Measurements from ENCODE around the gene LPP. TPM values are rescaled to one million over a fixed set of nuclear protein-coding genes. Genes with fewer than 3 reads are reported as not detected.

LPP gene
- total RNA-seq, 1 experiment from 2014 or later = 54.0 TPM

DNA sequence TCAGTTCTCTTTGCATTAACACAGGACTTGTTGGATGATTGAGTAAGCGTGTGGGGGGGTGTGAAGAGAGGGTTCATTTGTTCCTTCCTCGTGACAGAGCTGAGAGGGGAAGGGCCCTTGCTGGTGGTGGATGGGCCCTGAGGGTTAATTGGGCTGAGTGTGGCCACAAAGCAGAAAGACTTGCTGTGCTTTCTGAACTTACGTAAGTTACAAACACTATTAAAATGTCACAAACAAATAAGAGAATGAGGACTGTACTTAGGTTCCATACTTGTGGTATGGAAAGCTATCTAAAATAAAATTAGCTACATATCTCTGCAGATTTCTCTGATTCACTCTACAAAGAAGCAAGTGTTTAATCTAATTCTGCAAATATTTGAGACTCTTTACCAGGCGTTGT, 231.3 kb downstream of the LPP start:
- peaks cover 8 to 20% of the 10 kb centered on the region in 2 experiments; a peak in 3 of 4 replicates for H3K4me1 ChIP-seq (ENCODE audit: control insufficient read depth in 1 of 2, insufficient read depth in 2 of 2, low read length in 2 of 2)
- H2AFZ ChIP-seq (ENCODE audit: low read depth, low read length, poor library complexity, severe bottlenecking) = no peak overlapping the region
- no peaks in the 10 kb centered on the region for H3K9me3 ChIP-seq (ENCODE audit: control insufficient read depth in 1 of 2, insufficient read depth in 1 of 2, low read depth in 1 of 2, low read length in 2 of 2)
- no peaks in the 10 kb centered on the region for H3K9me2 ChIP-seq (ENCODE audit: insufficient read depth)
- DNase-seq (ENCODE audit: low read depth, low spot score) (no peak), ATAC-seq (no peak)
- TF ChIP-seq SIN3A (IDR thresholded peaks at IDR 0.05; ENCODE audit: low read depth) (no peak), POLR2A (IDR thresholded peaks at IDR 0.05; ENCODE audit: borderline replicate concordance, extremely low read depth, insufficient read depth, insufficient read length) (no peak), ZFX (IDR thresholded peaks at IDR 0.05) (no peak), TCF7L2 (IDR thresholded peaks at IDR 0.05; ENCODE audit: borderline replicate concordance, extremely low read depth, insufficient read depth, insufficient read length) (no peak), EZH2phosphoT487 (IDR thresholded peaks at IDR 0.05; ENCODE audit: borderline replicate concordance) (no peak), RAD21 (IDR thresholded peaks at IDR 0.05; ENCODE audit: low read depth) (no peak), JUND (IDR thresholded peaks at IDR 0.05) (no peak), SRF (IDR thresholded peaks at IDR 0.05; ENCODE audit: low read depth) (no peak)
- H3K27ac ChIP-seq (ENCODE audit: low read depth, low read length) = no peak overlapping the region
- H3K36me3 ChIP-seq (ENCODE audit: control insufficient read depth in 1 of 2, insufficient read depth in 2 of 2, low read length in 2 of 2) = no peaks in the 10 kb centered on the region
- BruUV-seq (replicated peaks) = no TSS peak
- CTCF ChIA-PET = no interaction called here
- RAD21 ChIA-PET (ENCODE audit: low non-redundant PET in 1 of 2, low total read pairs in 2 of 2, uncharacterized antibody in 2 of 2, unreplicated experiment in 2 of 2) = no interaction called here
- no peak overlapping the region for H3K4me2 ChIP-seq (ENCODE audit: low read length)
- H3K27me3 ChIP-seq (ENCODE audit: insufficient read depth, low read length) = no peaks in the 10 kb centered on the region
- POLR2A ChIA-PET = no interaction called here
- no peaks in the 10 kb centered on the region for H3K79me2 ChIP-seq (ENCODE audit: insufficient read depth, low read length)
- intact Hi-C loops (cut with micrococcal nuclease) = no loop called here
- H4K20me1 ChIP-seq (ENCODE audit: insufficient read depth) = no peaks in the 10 kb centered on the region
- no peak overlapping the region for H3K4me3 ChIP-seq (replicated peaks in 1 of 2; ENCODE audit: low read depth in 1 of 2, low read length in 2 of 2)
- H3K9ac ChIP-seq (ENCODE audit: low read length) = no peak overlapping the region

DNA sequence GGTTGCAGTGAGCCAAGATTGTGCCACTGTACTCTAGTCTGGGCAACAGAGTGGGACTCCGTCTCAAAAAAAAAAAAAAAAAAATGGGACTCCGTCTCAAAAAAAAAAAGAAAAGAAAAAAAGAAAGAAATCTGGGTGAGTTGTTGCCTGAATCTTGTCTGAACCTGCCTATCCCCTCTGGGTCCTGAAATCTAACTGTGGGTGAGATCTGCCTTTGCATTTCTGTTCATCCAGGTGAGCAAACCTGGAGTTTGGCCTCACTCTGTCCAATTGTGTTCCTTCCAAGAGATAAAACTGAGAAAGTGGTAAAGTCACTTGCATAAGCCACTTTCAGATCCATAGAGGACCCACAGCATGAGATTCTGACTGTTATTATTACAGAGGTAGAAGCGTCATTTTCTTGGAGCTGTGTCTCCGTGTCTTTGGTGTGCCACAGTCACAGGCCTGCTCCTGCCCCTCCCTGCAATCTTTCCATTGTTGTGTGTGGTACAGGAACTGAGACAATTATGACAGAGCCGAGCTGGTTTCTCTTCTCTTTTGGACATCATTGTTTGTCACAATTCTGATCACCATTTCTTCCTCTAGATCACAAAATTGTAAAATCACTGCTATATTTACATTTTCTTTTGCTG, 235.9 kb downstream of the LPP start:
- Histone ChIP-seq H3K9ac (ENCODE audit: low read length) (no peak overlapping the region), H3K27ac (ENCODE audit: low read depth, low read length) (no peak overlapping the region), H4K20me1 (ENCODE audit: insufficient read depth) (no peaks in the 10 kb centered on the region), H3K4me2 (ENCODE audit: low read length) (no peak overlapping the region), H2AFZ (ENCODE audit: low read depth, low read length, poor library complexity, severe bottlenecking) (no peak overlapping the region), H3K4me1 (ENCODE audit: control insufficient read depth in 1 of 2, insufficient read depth in 2 of 2, low read length in 2 of 2) (peaks cover 8 to 23% of the 10 kb centered on the region in 2 experiments; a peak in 3 of 4 replicates), H3K79me2 (ENCODE audit: insufficient read depth, low read length) (no peaks in the 10 kb centered on the region; the same call in 1 of the 2 replicates), H3K9me2 (ENCODE audit: insufficient read depth) (no peaks in the 10 kb centered on the region), H3K4me3 (replicated peaks in 1 of 2; ENCODE audit: low read depth in 1 of 2, low read length in 2 of 2) (no peak overlapping the region), H3K9me3 (ENCODE audit: control insufficient read depth in 1 of 2, insufficient read depth in 1 of 2, low read depth in 1 of 2, low read length in 2 of 2) (no peaks in the 10 kb centered on the region), H3K36me3 (ENCODE audit: control insufficient read depth in 1 of 2, insufficient read depth in 2 of 2, low read length in 2 of 2) (no peaks in the 10 kb centered on the region), H3K27me3 (ENCODE audit: insufficient read depth, low read length) (no peaks in the 10 kb centered on the region)
- ATAC-seq (no peak), DNase-seq (ENCODE audit: low read depth, low spot score) (no peak)
- CTCF ChIA-PET = no interaction called here
- RAD21 ChIA-PET (ENCODE audit: low non-redundant PET in 1 of 2, low total read pairs in 2 of 2, uncharacterized antibody in 2 of 2, unreplicated experiment in 2 of 2) = no interaction called here
- no TSS peak for BruUV-seq (replicated peaks)
- intact Hi-C loops (cut with micrococcal nuclease) = no loop called here
- POLR2A ChIA-PET = no interaction called here
- TF ChIP-seq, protein P1, sequence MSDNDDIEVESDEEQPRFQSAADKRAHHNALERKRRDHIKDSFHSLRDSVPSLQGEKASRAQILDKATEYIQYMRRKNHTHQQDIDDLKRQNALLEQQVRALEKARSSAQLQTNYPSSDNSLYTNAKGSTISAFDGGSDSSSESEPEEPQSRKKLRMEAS (IDR thresholded peaks at IDR 0.05) = no peak
- TF ChIP-seq RAD21 (IDR thresholded peaks at IDR 0.05; ENCODE audit: low read depth) (no peak), SRF (IDR thresholded peaks at IDR 0.05; ENCODE audit: low read depth) (no peak), ELF1 (IDR thresholded peaks at IDR 0.05; ENCODE audit: borderline replicate concordance, low read depth) (no peak), SP1 (IDR thresholded peaks at IDR 0.05; ENCODE audit: low read depth) (no peak), FOSL1 (IDR thresholded peaks at IDR 0.05; ENCODE audit: low read depth) (no peak), CEBPB (IDR thresholded peaks at IDR 0.05; ENCODE audit: low read depth) (no peak), YY1 (IDR thresholded peaks at IDR 0.05; ENCODE audit: extremely low read depth, insufficient replicate concordance, low read depth, low read length) (no peak), CBX3 (IDR thresholded peaks at IDR 0.05; ENCODE audit: low read depth) (no peak), SIN3A (IDR thresholded peaks at IDR 0.05; ENCODE audit: low read depth) (no peak)
- TF ChIP-seq, protein P2, sequence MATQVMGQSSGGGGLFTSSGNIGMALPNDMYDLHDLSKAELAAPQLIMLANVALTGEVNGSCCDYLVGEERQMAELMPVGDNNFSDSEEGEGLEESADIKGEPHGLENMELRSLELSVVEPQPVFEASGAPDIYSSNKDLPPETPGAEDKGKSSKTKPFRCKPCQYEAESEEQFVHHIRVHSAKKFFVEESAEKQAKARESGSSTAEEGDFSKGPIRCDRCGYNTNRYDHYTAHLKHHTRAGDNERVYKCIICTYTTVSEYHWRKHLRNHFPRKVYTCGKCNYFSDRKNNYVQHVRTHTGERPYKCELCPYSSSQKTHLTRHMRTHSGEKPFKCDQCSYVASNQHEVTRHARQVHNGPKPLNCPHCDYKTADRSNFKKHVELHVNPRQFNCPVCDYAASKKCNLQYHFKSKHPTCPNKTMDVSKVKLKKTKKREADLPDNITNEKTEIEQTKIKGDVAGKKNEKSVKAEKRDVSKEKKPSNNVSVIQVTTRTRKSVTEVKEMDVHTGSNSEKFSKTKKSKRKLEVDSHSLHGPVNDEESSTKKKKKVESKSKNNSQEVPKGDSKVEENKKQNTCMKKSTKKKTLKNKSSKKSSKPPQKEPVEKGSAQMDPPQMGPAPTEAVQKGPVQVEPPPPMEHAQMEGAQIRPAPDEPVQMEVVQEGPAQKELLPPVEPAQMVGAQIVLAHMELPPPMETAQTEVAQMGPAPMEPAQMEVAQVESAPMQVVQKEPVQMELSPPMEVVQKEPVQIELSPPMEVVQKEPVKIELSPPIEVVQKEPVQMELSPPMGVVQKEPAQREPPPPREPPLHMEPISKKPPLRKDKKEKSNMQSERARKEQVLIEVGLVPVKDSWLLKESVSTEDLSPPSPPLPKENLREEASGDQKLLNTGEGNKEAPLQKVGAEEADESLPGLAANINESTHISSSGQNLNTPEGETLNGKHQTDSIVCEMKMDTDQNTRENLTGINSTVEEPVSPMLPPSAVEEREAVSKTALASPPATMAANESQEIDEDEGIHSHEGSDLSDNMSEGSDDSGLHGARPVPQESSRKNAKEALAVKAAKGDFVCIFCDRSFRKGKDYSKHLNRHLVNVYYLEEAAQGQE (IDR thresholded peaks at IDR 0.05; ENCODE audit: low read depth) = no peak
- TF ChIP-seq, protein P3, sequence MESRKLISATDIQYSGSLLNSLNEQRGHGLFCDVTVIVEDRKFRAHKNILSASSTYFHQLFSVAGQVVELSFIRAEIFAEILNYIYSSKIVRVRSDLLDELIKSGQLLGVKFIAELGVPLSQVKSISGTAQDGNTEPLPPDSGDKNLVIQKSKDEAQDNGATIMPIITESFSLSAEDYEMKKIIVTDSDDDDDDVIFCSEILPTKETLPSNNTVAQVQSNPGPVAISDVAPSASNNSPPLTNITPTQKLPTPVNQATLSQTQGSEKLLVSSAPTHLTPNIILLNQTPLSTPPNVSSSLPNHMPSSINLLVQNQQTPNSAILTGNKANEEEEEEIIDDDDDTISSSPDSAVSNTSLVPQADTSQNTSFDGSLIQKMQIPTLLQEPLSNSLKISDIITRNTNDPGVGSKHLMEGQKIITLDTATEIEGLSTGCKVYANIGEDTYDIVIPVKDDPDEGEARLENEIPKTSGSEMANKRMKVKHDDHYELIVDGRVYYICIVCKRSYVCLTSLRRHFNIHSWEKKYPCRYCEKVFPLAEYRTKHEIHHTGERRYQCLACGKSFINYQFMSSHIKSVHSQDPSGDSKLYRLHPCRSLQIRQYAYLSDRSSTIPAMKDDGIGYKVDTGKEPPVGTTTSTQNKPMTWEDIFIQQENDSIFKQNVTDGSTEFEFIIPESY (IDR thresholded peaks at IDR 0.05; ENCODE audit: extremely low read depth, insufficient replicate concordance, low read length) = no peak
